GM18861 (cell line): Measurements from ENCODE around the gene MRPL49.

ENCODE experiments used
- ATAC-seq: cut with Tn5 transposase; IDR thresholded peaks from one replicate; pipeline ENCODE4 v1.9.1; 2021; ENCODE audit not compliant: unreplicated experiment

The MRPL49 gene

DNA sequence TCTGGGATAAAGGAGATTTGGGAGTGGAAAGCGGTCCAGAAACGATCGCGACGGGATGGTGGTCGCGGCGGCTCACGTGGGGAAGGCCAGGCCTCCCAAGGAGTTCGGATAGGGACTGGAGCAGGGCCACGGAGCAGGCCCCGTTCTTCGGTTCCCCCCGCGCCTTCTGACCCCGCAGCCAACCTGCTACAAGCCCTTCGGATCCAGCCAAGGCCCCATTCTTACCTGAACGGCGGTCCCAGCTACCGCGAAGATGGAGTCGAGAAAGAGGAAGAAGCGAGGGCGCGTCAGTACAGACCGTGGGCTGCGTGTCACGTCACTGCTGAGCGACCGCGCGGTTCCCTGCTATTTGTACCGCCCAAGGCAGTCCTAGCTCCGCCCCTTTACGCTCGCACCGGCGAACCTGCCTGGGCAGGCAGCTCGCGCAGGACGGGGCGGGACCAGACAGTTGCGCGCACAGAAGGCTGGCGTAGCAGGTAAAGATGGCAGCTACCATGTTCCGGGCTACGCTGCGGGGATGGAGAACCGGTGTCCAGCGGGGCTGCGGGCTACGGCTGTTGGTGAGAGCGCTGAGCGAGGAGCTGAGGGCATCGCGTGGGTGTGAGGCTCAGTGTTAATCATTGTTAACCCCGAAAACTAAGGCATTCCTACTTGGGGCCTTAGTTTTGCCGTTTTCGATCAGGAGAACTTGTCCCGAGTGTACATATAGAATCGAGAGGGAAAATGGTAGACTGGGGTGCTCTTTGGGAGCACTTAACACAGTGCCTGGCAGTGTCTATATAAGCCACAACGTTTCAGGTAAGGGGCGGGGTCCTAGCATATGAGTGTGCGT, at the start of gene MRPL49, which contains the start of gene FAU:
MRPL49 (plus strand) TSS at position 457 of the 832 bp plus-strand sequence; CDS start at position 483, 26 bp downstream.
FAU (minus strand) TSS at position 270 of the 832 bp plus-strand sequence. CDS start 321 bp downstream, outside the sequence.
- ATAC-seq, result peak; percentile 57

DNA sequence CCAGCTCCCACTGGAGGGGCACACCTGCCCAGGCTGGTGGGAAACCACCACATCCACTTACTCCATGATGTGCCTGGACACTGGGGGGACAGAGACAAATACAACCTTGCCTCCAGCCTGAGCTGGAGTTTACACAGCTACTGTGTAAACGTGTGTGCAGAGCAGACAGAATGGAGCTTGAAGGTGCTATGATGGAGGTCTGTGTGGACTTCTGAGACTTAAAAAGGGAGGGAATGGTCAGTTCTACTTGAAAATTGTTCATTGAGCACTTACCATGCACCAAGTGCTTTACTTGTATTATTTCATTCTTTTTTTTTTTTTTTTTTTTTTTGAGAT, 49.5 kb upstream of the MRPL49 start:
- ATAC-seq, result no peak

DNA sequence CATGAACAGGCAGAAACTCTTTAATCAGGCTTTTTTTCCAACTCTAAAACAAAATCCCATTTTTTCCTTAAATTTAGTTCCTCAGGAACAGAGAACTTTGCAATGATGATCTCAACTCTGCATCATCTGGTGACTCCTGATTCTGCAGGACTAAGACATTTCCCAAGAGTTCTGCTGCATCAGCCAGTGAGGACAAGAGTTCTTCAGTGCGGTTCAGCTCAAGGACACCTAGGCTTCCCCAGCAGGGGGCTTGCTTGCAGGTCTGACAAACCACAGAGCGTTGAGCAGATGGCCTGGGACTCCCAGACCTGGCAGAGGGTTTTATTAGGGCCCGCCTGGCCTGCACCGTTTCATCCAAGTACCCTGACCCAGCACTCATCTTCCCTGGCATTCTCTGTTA, 44.7 kb upstream of the MRPL49 start:
- no peak for ATAC-seq

DNA sequence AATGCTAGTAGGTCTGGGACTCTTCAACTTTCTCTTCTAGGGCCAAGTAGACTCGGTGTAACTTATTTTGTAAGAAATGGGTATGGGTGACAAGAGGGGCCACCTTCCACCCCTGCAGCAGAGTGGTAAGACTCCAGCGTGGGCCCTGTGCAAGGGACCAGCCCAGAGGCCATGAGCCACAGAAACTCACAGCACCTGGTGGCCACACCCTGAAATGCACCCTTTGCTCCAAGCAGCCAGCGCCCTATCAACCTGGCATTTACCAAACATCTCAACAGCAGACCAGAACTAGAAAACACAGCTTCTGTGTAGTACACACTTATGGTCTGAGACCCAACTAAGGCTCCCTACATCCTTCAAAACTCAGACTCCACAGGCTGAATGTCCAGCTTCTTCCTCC, 44.0 kb upstream of the MRPL49 start:
- no peak for ATAC-seq

DNA sequence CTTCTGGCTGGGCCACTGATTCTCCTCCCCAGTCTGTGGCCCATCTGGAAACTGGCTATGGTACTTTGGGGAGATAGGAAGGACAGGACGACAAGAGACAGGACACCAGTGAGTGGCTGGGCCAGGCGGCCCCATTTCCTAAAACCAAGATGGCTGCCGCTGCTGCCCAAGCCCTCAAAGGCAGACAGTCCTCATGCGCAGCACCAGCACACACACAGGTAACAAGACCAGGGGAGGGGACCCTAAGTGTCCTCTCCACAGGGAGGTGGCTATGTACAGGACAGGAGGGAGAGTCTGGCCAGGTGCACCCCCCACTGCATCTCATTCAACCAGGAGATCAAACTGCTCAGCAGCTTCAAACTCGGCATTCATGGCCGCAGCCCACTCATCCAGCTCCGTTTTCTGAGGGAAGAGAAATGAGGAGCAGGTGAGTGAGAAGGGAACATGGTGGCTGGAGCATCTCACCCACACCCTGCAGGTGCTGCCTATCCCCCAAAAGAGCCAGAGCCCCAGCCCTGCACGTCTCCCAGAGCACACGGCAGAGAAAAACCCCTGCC, 43.3 kb upstream of the MRPL49 start:
- no peak for ATAC-seq

DNA sequence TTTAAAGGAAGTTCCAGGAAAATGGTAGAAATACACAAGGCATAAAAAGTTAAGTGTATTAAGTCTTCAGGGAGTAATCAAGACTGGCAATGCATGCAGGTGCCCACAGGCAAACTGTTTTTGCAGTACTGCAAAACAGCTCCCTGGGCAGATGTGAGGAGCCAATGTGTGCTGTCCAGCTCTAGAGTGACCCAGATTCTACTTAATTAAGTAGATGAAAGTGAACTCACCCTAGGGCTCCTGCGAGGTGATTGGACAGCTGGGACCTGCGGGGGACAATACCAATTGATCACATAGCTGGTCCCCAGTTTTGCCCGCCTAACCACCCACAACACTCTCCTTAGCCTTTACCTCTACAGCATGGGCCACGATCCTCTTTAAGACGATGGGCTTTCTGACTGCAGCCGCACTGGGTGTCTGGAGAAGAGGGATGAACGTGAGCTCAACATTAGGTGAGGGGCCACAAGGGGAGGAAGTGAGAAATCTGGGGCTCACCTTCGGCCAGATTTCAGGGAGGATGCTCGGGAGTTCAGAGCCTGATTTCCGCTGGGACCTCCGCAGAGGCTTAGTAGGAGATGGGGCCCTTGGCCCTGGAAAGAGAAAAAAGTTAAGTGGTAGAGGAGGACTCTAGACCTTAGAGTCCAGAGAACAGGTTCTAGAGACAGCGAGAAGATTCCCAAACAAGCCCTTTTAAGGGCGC, 38.8 kb upstream of the MRPL49 start:
- peak; percentile 4 for ATAC-seq

DNA sequence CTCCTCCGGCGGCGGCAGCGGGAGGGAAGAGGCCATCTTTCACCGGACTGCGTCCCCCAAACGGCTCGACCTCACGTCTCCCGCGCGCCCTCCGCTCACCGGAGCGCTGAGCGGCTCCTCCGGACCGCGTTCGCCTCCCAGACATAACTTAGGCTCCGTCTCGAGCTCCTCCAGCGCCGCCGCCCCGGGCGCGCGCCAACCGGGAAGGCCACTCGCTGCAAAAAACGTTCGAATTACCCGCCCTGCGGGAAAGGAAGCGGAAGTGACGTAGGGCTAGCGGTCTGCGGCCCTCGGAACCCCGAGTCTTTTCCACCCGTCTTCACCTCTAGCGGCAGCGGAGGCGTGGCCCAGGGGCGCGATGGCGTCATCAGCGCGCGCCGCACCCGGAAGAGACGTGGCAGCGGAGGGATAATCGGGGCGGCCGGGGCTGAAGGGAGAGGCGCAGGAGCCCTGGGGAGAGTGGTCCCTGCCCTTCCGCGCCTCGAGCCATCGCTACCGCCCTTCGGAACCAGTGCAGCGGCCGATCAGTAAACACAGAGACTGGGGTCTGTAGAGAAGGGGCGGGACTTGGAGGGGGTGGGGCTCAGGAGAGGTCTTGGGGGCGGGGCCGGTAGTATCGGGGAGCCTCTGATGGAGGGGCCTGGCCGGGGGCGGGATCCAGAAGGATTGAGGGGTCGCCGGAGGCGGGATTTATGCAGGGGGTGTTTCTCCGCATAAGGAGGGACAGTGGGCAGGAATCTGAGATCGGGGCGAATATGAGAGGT, 38.1 kb upstream of the MRPL49 start, which contains the start of the genes CDCA5 and ZFPL1:
CDCA5 (minus strand) TSS at position 207 of the 764 bp plus-strand sequence; CDS start at position 145, 62 bp downstream.
ZFPL1 (plus strand) TSS at position 389 of the 764 bp plus-strand sequence. CDS start 477 bp downstream, outside the sequence.
- peak; percentile 78 for ATAC-seq

DNA sequence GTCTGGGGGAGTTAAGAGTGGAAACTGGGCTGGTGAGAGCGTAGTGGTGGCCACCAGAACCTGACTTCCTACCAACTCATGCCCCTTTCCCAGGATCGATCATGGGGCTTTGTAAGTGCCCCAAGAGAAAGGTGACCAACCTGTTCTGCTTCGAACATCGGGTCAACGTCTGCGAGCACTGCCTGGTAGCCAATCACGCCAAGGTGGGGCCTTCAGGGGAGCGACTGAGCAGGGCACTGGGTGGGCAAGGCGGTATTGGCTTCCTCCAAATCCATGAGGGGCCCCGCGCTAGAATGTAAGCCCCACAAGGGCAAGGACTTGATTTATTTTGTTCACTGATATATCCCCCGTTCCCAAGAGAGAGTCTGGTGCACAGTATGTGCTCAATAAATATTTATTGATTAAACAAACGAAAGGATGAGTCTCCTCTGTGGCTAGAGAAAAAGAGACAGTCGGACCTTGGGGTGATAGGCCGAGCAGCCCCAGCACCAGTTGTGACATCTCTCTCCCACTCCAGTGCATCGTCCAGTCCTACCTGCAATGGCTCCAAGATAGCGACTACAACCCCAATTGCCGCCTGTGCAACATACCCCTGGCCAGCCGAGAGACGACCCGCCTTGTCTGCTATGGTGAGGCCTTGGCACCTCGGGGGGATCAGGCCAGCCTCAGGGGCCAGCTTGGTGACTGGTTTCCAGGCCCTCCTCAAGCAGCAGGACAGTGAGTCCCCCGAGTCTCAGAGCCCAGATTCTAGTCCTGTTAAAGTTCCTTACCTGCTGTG, 37.3 kb upstream of the MRPL49 start:
- ATAC-seq, result no peak

DNA sequence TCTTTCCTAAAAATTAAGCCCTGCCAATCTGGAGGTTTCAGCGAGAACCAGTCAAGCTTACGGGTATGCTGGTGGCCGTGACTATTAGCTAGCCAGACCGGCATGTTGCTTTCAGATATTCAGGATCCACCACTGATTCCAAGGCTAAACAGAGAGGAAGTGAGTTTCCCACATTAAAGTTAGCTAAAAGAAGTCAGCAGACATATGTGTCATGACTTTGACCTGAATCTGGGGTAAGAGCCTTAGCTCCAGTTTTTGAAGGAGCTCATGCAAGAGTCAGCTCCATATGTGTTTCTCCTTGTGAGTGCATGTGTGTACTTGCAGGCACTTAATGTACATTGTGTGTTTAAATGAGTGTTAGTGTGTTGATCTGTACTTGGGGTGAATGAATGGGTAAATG, 36.7 kb upstream of the MRPL49 start:
- no peak for ATAC-seq

DNA sequence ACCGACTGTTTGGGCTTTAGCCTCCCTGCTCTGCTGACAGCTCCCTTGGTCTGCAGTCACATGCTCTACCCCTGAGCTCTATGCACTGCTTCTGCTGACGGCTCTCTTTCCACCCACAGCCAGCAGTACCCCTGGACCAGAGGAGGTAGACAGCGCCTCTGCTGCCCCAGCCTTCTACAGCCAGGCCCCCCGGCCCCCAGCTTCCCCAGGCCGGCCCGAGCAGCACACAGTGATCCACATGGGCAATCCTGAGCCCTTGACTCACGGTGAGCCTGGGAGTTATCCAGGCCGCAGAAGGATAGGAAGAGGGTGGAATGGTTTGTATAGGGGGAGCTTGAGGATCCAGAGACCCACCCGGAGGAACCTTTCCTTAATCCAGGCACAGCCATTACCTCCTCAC, 35.3 kb upstream of the MRPL49 start:
- no peak for ATAC-seq

DNA sequence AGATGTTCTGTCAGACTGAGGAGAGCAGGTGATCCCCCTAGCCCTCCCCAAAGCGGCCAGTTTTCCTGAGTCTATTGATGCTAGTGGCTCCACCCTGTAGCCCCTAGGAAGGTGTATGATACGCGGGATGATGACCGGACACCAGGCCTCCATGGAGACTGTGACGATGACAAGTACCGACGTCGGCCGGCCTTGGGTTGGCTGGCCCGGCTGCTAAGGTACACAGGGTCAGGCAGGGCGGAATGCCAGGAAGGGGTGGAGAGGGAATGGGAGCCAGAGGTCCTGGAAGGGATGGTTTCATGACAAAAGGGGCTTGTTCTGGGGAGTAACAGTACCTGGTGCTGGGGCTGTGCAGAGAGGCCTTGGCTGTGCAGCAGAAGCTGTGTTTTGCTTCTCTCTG, 34.9 kb upstream of the MRPL49 start:
- ATAC-seq, result no peak

DNA sequence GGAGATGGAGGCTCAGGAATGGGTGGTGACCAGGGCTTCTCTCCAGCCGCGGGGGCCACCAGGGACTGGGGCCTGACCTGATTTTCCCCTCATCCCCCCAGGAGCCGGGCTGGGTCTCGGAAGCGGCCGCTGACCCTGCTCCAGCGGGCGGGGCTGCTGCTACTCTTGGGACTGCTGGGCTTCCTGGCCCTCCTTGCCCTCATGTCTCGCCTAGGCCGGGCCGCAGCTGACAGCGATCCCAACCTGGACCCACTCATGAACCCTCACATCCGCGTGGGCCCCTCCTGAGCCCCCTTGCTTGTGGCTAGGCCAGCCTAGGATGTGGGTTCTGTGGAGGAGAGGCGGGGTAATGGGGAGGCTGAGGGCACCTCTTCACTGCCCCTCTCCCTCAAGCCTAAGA, 34.3 kb upstream of the MRPL49 start:
- no peak for ATAC-seq

DNA sequence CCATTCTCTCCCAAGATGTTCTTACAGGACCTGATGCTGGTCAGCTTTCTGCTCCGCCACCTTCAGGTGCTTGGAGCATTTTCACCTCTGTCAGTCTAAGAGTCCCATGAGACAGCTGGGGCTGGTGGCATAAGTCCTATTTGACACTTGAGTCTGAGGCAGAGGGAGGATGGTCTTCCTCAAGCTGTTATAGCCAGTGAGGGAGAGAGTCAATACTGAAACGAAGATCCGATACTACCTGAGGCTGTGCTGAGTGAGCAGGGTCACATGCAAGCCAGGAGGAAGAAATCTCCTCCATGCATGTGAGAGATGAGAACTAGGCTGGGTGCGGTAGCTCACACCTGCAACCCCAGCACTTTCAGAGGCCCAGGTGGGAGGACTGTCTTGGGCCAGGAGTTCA, 32.5 kb upstream of the MRPL49 start:
- no peak for ATAC-seq

DNA sequence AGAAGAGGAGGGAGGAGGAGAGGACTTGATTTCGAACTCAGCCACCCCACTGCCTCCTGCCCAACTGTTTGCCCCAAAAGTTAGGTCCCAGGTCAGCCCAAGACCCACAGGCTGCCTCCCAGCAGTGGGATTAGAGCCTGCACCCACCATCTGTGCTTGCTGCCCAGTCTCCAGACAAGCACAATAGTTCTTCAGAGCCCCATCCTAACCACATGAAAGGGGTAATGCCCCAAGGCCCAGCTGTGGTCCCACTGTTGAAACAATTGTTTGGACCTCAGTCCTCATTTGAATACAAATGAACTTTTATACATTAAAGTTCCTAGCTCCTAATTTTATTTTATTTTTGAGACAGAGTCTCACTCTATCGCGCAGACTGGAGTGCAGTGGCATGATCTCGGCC, 31.5 kb upstream of the MRPL49 start:
- no peak for ATAC-seq

DNA sequence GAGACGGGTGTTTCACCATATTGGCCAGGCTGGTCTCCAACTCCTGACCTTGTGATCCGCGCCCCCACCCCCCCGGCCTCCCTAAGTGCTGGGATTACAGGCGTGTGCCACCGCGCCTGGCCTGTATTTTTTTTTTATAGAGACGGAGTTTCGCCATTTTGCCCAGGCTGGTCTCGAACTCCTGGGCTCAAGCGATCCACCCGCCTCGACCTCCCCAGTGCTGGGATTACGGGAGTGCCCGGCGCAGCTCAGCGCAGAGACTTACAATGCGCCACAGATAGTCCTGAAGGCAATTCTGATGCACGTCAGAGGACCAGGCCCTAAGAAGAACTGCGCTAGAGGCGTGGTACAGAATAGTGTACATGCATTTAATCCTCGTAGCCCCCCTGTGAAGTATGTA, 26.7 kb upstream of the MRPL49 start:
- ATAC-seq, result no peak

DNA sequence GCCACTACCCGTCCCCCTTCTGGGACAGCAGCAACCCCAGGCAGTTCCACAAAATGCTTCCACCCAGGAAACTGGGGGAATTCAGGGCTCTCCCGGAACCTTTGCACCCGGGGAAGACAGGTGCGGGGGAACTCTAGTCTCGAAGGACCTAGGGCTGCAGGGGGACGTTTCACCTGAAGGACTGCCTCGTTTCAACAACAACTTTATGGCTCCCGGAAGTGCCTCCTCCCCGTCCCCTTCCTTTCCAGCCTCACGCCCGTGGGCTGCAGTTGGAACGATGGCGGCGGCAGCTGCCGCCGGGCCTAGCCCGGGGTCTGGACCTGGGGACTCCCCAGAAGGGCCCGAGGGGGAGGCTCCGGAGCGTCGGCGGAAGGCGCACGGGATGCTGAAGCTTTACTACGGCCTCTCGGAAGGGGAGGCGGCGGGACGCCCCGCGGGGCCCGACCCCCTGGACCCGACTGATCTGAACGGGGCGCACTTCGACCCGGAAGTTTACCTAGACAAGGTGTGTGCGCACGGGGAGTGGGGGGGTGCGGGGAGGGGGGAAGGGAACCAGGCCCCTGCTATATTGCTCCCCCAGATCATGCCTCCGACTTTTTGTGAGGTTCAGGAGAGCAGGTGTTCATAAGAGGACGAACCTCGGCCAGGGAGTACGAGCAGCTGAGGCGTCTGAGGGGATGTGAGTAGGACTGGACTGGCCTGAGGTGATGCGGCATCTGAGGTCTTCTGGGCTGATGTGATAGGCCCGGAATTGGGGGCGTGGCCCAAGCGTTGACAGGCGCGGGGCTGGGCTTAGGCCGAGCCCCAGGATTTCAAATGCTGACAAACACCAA, 25.9 kb upstream of the MRPL49 start, which contains the start of gene VPS51:
VPS51 (plus strand) TSS at position 241 of the 833 bp plus-strand sequence; CDS start at position 278, 37 bp downstream.
- peak; percentile 74 for ATAC-seq

DNA sequence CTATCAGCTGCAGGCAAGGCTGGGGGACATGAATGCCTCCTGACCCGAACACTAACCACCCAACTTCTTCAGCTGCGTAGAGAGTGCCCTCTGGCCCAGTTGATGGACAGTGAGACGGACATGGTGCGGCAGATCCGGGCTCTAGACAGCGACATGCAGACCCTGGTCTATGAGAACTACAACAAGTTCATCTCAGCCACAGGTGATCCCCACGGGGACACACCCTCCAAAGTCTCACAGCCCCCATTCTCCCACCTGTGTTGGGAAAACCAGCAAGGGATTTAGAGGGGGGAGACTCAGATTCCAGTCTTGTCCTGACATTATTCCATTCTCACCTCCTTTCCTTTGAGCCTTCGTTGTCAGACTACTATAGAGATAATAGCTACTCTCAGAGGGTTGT, 25.2 kb upstream of the MRPL49 start:
- no peak for ATAC-seq

DNA sequence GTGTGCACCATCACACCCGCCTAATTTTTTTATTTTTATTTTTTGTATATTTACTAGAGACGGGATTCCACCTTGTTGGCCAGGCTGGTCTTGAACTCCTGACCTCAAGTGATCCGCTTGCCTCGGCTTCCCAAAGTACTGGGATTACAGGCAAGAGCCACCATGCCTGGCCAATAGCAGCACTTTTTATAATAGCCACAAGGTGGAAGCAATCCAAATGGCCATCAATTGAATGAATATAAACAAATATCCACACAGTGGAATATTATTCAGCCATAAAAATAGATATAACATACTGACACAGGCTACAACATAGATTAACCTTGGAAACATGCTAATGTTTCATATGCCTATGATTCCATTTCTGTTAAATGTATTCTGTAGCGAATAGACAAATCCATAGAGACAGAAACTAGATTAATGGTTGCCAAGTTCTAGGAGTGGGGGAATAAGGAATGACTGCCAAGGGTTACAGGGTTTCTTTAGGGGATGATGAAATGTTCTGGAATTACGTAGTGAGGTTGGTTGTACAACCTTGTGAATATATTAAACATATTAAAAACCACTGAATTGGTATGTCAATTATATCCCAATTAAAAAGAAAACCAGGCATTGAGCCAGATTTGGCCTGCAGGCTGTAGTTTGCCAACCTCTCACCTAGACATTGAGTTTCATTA, 21.3 kb upstream of the MRPL49 start:
- ATAC-seq, result no peak
